Muscle layer of colon (tissue), 2 donors: ENCODE measurements around the gene GPC3.
"Not testable (repeated sequence)": the region's sequence is repeated elsewhere in the genome, so short reads cannot be mapped to it uniquely, and the experiment has no call there.

Experiments
- H3K27ac ChIP-seq: one replicate; pipeline ENCODE4 v1.7.0; 2013; ENCODE audit warnings: low read depth, mild to moderate bottlenecking, low read length, moderate library complexity
- H3K27me3 ChIP-seq, 2 donors: one replicate each; pipeline ENCODE4 v1.7.0; 2013; ENCODE audit warnings: low read length in 2 of 2, mild to moderate bottlenecking in 2 of 2; ENCODE audit not compliant: insufficient read depth in 2 of 2, control insufficient read depth in 1 of 2
- H3K36me3 ChIP-seq: one replicate; pipeline ENCODE4 v1.7.0; 2013; ENCODE audit warnings: mild to moderate bottlenecking, low read length; ENCODE audit not compliant: insufficient read depth
- H3K4me1 ChIP-seq: one replicate; pipeline ENCODE4 v1.7.0; 2013; ENCODE audit warnings: mild to moderate bottlenecking, low read length; ENCODE audit not compliant: insufficient read depth
- H3K4me3 ChIP-seq, 2 donors: one replicate each; pipeline ENCODE4 v1.7.0; 2013; ENCODE audit warnings: low read length in 2 of 2, low read depth in 1 of 2, mild to moderate bottlenecking in 1 of 2, moderate library complexity in 1 of 2
- H3K9ac ChIP-seq: one replicate; pipeline ENCODE4 v1.7.0; 2013; ENCODE audit warnings: low read length
- H3K9me3 ChIP-seq: one replicate; pipeline ENCODE4 v1.7.0; 2013; ENCODE audit warnings: mild to moderate bottlenecking, low read length
- donor health status: abdominal sarcoma.
- donor health status: Adenocarcinoma of cecum.

The GPC3 gene

DNA sequence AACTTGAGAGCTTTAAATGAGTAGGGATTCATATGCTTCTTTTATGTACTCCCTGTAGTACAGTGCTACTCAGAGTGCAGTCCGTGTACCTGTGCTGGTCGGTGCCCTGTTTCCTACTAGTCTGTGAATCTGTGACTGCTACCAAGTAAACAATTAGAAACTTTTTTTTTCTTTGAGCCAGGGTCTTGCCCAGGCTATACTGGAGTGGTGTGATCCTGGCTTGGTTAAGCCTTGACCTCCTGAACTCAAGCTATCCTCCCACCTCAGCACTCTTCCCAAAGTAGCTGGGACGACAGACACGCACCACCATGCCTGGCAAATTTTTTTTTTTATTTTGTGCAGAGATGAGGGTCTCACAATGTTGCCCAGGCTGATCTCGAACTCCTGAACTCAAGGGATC is 6.4 kb upstream of the GPC3 start:
- Histone ChIP-seq H3K4me1 (no peaks in the 10 kb centered on the region), H3K36me3 (no peaks in the 10 kb centered on the region), H3K27ac (no peak overlapping the region), H3K9me3 (no peaks in the 10 kb centered on the region), H3K27me3 (peaks cover 0 to 4% of the 10 kb centered on the region in 2 donors), H3K9ac (no peak overlapping the region), H3K4me3 (no peak overlapping the region)

DNA sequence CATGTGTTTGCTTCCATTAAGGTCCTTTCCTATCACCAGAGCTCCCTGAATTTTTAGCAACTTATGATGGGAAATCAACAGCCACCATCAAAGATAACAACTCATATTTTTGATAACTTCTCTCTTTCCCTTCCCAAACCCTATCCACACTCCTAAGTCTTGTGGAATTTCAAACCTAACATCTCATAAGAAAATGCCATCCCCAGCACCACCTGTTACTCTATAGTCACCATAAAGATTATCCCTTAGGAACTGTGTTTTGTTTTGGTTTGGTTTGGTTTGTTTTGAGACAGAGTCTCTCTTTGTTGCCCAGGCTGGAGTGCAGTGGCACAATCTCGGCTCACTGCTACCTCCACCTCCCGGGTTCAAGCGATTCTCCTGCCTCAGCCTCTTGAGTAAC is 5.7 kb upstream of the GPC3 start:
- not testable (repeated sequence) for H3K9me3 ChIP-seq, H3K27ac ChIP-seq, H3K4me1 ChIP-seq, H3K4me3 ChIP-seq, H3K27me3 ChIP-seq, H3K36me3 ChIP-seq, H3K9ac ChIP-seq

DNA sequence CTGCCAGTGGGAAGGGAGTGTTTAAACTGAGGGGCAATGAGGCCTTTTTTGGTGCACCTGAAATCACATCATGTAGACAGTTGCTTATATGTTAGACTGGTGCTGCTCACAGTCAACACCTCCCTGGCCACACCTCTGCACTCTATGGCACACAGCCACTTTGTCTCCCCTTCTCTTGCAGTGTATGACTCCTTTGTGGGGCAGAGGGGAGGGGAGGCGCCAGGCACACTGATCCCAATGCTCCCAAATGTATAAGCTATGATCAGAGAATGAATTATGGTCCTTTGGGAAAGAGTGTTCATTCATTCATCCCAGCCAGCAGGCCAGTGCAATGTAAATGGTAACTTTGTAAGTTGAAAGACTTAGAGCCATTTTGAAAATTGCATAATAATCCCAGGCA is 4.6 kb upstream of the GPC3 start:
- H3K9me3 ChIP-seq, result no peaks in the 10 kb centered on the region
- no peak overlapping the region for H3K4me3 ChIP-seq
- peaks cover 0 to 13% of the 10 kb centered on the region in 2 donors for H3K27me3 ChIP-seq
- no peaks in the 10 kb centered on the region for H3K4me1 ChIP-seq
- no peaks in the 10 kb centered on the region for H3K36me3 ChIP-seq
- no peak overlapping the region for H3K27ac ChIP-seq
- H3K9ac ChIP-seq, result no peak overlapping the region

DNA sequence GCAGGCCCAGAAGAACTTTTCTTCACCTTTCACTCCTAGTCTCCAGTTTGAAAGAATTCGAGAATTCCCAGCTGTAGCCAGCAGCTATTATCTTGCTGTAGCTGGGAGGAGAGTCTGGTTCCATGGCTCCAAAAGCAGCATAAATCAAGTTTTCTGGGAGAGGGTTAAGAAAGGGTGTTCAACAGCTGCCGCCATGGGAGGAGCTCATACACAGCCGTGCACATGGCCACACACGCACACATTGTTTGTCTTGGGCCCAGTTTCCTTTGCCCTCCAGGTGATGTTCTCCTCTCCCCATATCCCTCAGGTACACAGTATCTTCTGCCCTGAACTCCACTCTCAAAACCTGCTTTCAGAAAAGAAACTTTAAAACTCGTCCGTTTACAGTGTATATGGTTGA is 4.1 kb upstream of the GPC3 start:
- no peak overlapping the region for H3K4me3 ChIP-seq
- no peaks in the 10 kb centered on the region for H3K36me3 ChIP-seq
- H3K27me3 ChIP-seq, result peaks cover 0 to 18% of the 10 kb centered on the region in 2 donors
- H3K27ac ChIP-seq, result no peak overlapping the region
- no peaks in the 10 kb centered on the region for H3K9me3 ChIP-seq
- H3K4me1 ChIP-seq, result no peaks in the 10 kb centered on the region
- no peak overlapping the region for H3K9ac ChIP-seq

DNA sequence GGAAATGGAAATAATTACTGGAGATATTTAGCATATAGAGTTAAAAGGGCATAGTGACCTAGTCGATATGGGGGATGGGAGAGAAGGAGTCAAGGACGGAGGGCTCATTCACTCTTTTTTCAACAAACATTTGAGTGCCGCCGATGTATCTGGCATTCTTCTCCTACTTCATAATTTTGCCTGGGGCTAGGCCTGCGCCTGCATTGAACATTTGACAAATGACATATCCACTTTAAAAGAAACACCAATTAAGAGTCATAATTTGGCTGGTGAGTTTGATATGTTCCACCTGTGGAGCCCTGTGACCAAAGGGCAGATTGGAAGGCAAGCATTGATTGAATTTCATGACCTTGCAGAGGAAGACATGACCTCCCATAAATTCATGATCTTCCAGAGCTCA is 2.6 kb upstream of the GPC3 start:
- peaks cover 0 to 26% of the 10 kb centered on the region in 2 donors for H3K27me3 ChIP-seq
- no peaks in the 10 kb centered on the region for H3K4me1 ChIP-seq
- no peak overlapping the region for H3K4me3 ChIP-seq
- H3K9me3 ChIP-seq, result no peaks in the 10 kb centered on the region
- H3K27ac ChIP-seq, result no peak overlapping the region
- no peaks in the 10 kb centered on the region for H3K36me3 ChIP-seq
- no peak overlapping the region for H3K9ac ChIP-seq

DNA sequence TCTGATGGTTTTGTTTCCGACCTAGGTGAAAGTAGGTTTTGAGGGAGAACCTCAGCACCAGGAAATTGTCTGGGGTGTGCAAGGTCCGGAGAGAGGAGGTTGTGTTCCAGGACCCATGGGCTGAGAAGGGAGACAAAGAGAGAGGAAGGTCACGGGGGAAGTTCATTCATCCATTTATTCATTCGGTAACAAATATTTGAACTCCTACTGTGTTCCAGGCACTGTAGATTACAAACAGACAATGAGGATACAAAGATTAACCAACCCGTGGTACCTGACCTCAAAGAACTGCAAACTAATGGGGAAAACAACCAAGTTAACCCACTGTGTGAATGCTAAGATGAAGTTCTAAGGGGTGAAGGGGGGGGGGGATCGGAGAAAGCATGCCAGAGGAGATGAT is 1.8 kb upstream of the GPC3 start:
- no peaks in the 10 kb centered on the region for H3K4me1 ChIP-seq
- peaks cover 0 to 26% of the 10 kb centered on the region in 2 donors for H3K27me3 ChIP-seq
- no peak overlapping the region for H3K9ac ChIP-seq
- H3K9me3 ChIP-seq, result no peaks in the 10 kb centered on the region
- no peak overlapping the region for H3K4me3 ChIP-seq
- H3K36me3 ChIP-seq, result no peaks in the 10 kb centered on the region
- H3K27ac ChIP-seq, result no peak overlapping the region

DNA sequence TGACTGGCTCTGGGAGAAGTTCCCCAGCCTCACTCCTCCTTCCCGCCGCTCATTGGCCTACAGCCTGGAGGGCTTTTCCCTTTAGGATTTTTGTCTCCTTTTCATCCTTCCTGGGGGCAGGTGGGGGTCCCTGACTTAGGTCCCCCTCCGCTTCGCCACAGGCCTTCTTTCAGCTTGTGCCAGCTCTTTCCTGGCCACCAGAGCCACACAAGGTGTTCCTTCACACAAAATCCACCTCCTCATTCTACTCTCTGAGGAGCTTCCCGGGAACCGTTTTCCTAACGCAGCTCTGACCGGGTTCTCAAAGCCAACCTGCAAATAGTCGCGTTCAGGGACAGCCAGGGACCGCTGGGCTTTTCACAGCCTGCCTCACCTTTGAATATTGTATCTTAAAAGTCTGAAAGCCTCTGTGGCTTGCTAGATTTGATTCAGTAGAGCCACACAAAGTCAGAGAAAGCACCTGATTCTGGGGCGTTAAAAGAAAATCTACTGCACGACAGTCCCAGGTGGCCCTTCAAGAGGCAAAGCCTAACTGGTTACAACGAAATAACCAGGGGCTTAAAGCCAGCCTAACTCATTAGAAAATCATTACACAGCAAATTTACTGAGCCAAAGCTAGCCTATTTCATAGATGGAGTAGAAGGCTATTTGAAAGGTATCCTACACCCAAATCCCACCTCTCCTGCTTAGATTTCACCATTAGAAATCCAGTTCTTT is 731 bp upstream of the GPC3 start:
- Histone ChIP-seq H3K9me3 (no peaks in the 10 kb centered on the region), H3K4me3 (no peak overlapping the region), H3K9ac (no peak overlapping the region), H3K27ac (no peak overlapping the region), H3K27me3 (peaks cover 0 to 26% of the 10 kb centered on the region in 2 donors), H3K36me3 (no peaks in the 10 kb centered on the region), H3K4me1 (no peaks in the 10 kb centered on the region)

DNA sequence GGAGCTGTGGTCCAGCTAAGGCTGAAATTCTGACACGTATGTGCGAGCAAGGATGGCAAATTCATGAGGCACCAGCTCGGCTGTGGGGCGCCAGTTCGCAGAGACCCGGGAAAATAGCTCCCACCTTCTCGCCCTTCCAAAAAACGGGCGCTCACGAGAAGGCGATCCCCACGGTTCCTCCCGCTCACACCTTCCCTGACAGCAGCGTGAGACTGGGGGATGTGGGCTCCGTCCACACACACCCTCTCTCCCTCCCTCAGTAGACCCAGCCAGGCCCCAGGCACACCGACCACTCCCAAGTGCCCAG is 584 bp downstream of the GPC3 start:
- Histone ChIP-seq H3K36me3 (no peaks in the 10 kb centered on the region), H3K27ac (no peak overlapping the region), H3K4me3 (peak overlapping the region in 1 of 2 donors; percentile 17), H3K9me3 (no peaks in the 10 kb centered on the region), H3K9ac (no peak overlapping the region), H3K27me3 (peaks cover 0 to 26% of the 10 kb centered on the region in 2 donors), H3K4me1 (no peaks in the 10 kb centered on the region)

DNA sequence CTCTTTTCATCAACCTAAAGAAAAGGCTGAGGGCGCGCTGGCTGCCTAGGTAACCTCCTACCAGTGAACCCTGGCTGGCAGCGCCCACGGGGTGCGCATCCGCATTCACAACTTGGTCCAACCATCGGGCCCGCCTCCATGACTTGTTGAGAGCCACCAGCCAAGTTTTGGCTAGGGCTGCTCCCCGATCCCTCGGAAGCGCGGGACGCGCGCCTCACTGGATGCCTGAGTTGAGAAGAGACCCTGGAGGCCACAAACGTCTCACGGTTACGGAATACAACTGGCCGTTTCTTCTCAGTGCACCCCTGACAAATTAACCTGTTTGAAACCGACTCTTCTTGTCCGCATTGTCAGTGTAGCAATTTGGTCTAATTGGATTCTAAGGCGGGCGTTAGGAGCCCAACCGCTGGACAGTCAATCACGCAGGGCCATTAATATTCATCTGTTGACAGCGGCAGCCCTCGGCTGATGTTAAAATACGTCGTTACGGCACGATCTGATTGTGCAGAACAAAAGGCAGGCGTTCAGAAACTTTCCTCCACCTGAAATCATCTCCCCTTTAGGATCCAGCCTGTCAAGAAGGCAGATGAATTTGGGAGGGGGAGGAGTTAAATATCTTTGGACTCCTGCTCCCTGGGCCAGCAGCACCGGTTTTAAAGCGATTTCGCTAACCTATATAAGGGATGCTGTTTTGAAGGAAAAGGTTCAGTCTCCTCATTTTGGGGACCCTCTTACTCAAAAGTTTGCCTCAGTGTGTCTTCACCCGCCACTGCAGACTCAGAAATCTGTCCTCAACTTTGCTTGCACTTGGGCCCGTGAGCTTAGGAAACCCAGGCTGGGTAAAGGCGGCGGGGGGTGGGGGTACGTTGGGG is 1.2 kb downstream of the GPC3 start:
- H3K4me3 ChIP-seq, result no peak overlapping the region
- no peak overlapping the region for H3K27ac ChIP-seq
- H3K36me3 ChIP-seq, result no peaks in the 10 kb centered on the region
- no peak overlapping the region for H3K9ac ChIP-seq
- H3K4me1 ChIP-seq, result no peaks in the 10 kb centered on the region
- no peaks in the 10 kb centered on the region for H3K9me3 ChIP-seq
- H3K27me3 ChIP-seq, result peaks cover 0 to 23% of the 10 kb centered on the region in 2 donors

DNA sequence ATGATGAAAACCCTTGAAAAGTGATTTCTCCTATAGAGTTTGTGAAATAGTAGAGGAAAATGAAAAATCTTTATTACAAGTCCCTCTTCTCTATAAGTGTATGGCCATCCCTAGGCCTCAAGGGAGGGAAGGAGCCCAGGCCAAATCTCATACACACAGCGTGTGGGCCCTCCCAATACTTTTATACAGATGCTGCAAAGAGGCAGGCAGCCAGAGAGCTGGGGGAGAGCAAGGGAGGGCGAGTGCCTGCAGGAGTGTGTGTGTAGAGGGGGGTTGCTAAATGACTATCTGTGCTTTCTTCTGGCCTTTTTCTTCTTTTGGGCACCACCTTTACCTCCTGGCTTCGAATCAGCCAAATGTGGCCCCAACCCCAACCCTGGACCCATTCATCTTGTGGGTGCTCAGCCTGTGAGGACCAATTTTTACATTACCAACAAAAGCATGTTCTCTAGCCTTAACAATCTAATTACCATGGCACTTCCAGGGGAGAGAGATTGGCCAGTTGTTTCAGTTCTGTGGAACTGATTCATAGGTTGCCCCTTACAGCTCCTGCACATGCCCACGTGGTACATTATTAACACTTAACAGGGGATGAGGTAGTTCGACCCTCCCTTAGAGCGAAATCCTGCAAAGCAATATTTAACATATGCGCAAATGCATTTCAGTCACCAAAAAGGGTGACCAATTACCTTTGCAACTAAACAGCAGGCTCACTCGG is 2.0 kb downstream of the GPC3 start:
- Histone ChIP-seq H3K4me1 (no peaks in the 10 kb centered on the region), H3K27ac (no peak overlapping the region), H3K36me3 (no peaks in the 10 kb centered on the region), H3K9ac (no peak overlapping the region), H3K4me3 (no peak overlapping the region), H3K27me3 (peaks cover 0 to 23% of the 10 kb centered on the region in 2 donors), H3K9me3 (no peaks in the 10 kb centered on the region)

DNA sequence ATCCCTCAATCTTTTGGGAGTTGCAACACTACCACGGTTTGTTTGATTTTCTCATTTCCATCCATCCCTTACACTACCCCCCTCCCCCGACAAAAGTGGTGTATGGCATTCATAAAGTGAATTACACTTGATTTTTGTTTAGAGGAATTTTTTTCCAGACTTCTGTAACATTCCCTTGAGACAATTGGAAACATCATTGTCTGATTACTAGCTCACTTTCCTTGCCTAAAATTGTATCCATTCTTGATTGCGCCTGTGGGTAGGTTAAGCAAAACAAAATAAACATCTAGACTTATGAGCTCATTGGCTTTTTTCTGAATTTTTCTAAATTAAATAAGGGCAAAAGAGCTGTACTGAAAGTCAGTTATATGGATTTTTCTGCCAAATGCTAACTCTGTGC is 3.5 kb downstream of the GPC3 start:
- Histone ChIP-seq H3K4me1 (no peaks in the 10 kb centered on the region), H3K27ac (no peak overlapping the region), H3K9me3 (no peaks in the 10 kb centered on the region), H3K27me3 (peaks cover 0 to 23% of the 10 kb centered on the region in 2 donors), H3K36me3 (no peaks in the 10 kb centered on the region), H3K4me3 (no peak overlapping the region), H3K9ac (no peak overlapping the region)
